Liver (tissue), 9 donors: ENCODE measurements around the gene SERP2. TPM values are rescaled to one million over a fixed set of nuclear protein-coding genes. Genes with fewer than 3 reads are reported as not detected.

Experiments
- DNase-seq: peaks from one replicate; pipeline ENCODE4 v3.0.0-alpha.2; 2017; ENCODE audit warnings: low spot score
- H3K27ac ChIP-seq, 2 donors: one replicate each; pipeline ENCODE4 v1.7.0; 2013; ENCODE audit warnings: inconsistent platforms in 2 of 2, low read length in 2 of 2, control low read depth in 1 of 2, low read depth in 1 of 2, mild to moderate bottlenecking in 1 of 2
- H3K27me3 ChIP-seq, 4 donors: one replicate each; pipeline versions ENCODE4 v1.6.1 to v1.7.0; 2013; ENCODE audit warnings: low read length in 3 of 4, inconsistent platforms in 1 of 4, mild to moderate bottlenecking in 1 of 4, moderate library complexity in 1 of 4; ENCODE audit not compliant: control insufficient read depth in 4 of 4, insufficient read depth in 4 of 4
- H3K36me3 ChIP-seq, 4 donors: one replicate each; pipeline versions ENCODE4 v1.6.1 to v1.7.0; 2013; ENCODE audit warnings: low read length in 3 of 4, mild to moderate bottlenecking in 3 of 4, low read depth in 1 of 4, moderate library complexity in 1 of 4; ENCODE audit not compliant: control insufficient read depth in 4 of 4, insufficient read depth in 3 of 4
- H3K4me1 ChIP-seq, 4 donors: one replicate each; pipeline versions ENCODE4 v1.6.1 to v1.7.0; 2013; ENCODE audit warnings: low read length in 3 of 4, mild to moderate bottlenecking in 3 of 4, moderate library complexity in 1 of 4; ENCODE audit not compliant: control insufficient read depth in 4 of 4, insufficient read depth in 4 of 4
- H3K4me3 ChIP-seq, 3 donors: one replicate each; pipeline versions ENCODE4 v1.6.1 to v1.7.0; 2013; ENCODE audit warnings: low read length in 3 of 3, control low read depth in 1 of 3, low read depth in 1 of 3, mild to moderate bottlenecking in 1 of 3
- H3K9ac ChIP-seq, 2 donors: one replicate each; pipeline ENCODE4 v1.7.0; 2013; ENCODE audit warnings: low read length in 2 of 2, mild to moderate bottlenecking in 2 of 2, moderate library complexity in 2 of 2, control low read depth in 1 of 2, low read depth in 1 of 2
- H3K9me3 ChIP-seq, 4 donors: one replicate each; pipeline versions ENCODE4 v1.6.1 to v1.7.0; 2013; ENCODE audit warnings: low read length in 3 of 4; ENCODE audit not compliant: control insufficient read depth in 4 of 4
- EGR1 ChIP-seq, 2 donors: IDR thresholded peaks; 2 replicates each; pipeline ENCODE4 v1.6.1; 2016 to 2018; ENCODE audit warnings: antibody characterized with exemption in 2 of 2, low read depth in 2 of 2
- FOXA1 ChIP-seq: IDR thresholded peaks from 2 replicates; pipeline ENCODE4 v1.6.1; 2016; ENCODE audit warnings: antibody characterized with exemption
- FOXA2 ChIP-seq: IDR thresholded peaks from 2 replicates; pipeline ENCODE4 v1.6.1; 2016; ENCODE audit warnings: antibody characterized with exemption
- GABPA ChIP-seq, 2 donors: IDR thresholded peaks in 1 of 2; conservative IDR thresholded peaks in 1 of 2; 2 replicates each; pipeline ENCODE4 v1.6.1; 2016; ENCODE audit warnings: antibody characterized with exemption in 2 of 2, mild to moderate bottlenecking in 1 of 2, moderate library complexity in 1 of 2
- HNF4G ChIP-seq: IDR thresholded peaks from 2 replicates; pipeline ENCODE4 v1.6.1; 2016; ENCODE audit warnings: antibody characterized with exemption
- JUND ChIP-seq, 2 donors: IDR thresholded peaks; 2 replicates each; pipeline ENCODE4 v1.6.1; 2016; ENCODE audit warnings: antibody characterized with exemption in 2 of 2
- NR2F2 ChIP-seq: IDR thresholded peaks from 2 replicates; pipeline ENCODE4 v1.6.1; 2016; ENCODE audit warnings: antibody characterized with exemption
- RXRA ChIP-seq, 2 donors: IDR thresholded peaks; 2 replicates each; pipeline ENCODE4 v1.6.1; 2017 to 2018; ENCODE audit warnings: antibody characterized with exemption in 2 of 2, mild to moderate bottlenecking in 1 of 2
- SP1 ChIP-seq: IDR thresholded peaks from 2 replicates; pipeline ENCODE4 v1.6.1; 2018; ENCODE audit warnings: antibody characterized with exemption, mild to moderate bottlenecking
- TAF1 ChIP-seq: conservative IDR thresholded peaks from 2 replicates; pipeline ENCODE4 v1.6.1; 2016; ENCODE audit warnings: antibody characterized with exemption, mild to moderate bottlenecking
- YY1 ChIP-seq: IDR thresholded peaks from 2 replicates; pipeline ENCODE4 v1.6.1; 2016; ENCODE audit warnings: antibody characterized with exemption, mild to moderate bottlenecking
- WGBS: extraction: QIAGEN DNeasy Blood & Tissue Kit; methylation state at CpG from one replicate; pipeline ENCODE4 v1.1.7; 2013; 5-methylcytosine and 5-hydroxymethylcytosine counted together
- polyA plus RNA-seq, 2 donors: library from polyadenylated mRNA; stranded (reverse) in 1 of 2; unstranded in 1 of 2; fragments of 200-250 nt in 1 of 2; fragments of >200 nt in 1 of 2; fragmentation: Nextera tagmentation in 1 of 2; extraction: Ambion mirVana in 1 of 2; gene quantifications; one replicate each; pipeline versions ENCODE4 v1.2.1 to v1.2.3, GENCODE V29; 2013 to 2015
- total RNA-seq, 2 donors: library from RNA; depleted of rRNA; stranded (reverse); fragments of >200 nt; gene quantifications; one replicate each; pipeline ENCODE4 v1.2.3, GENCODE V29; 2014
- TF ChIP-seq, protein P1 (sequence below): IDR thresholded peaks from 2 replicates; pipeline ENCODE4 v1.6.1; 2016; ENCODE audit warnings: antibody characterized with exemption
- TF ChIP-seq, protein P2 (sequence below): IDR thresholded peaks from 2 replicates; pipeline ENCODE4 v1.6.1; 2016; ENCODE audit warnings: antibody characterized with exemption
- TF ChIP-seq, protein P3 (sequence below): fragments of 150-350 bp; IDR thresholded peaks from 2 replicates; pipeline ENCODE4 v1.5.1; 2017; ENCODE audit warnings: improper control_type of control experiment, low read depth, low read length; ENCODE audit not compliant: missing input control
- TF ChIP-seq, protein P4 (sequence below): IDR thresholded peaks from 2 replicates; pipeline ENCODE4 v1.6.1; 2016; ENCODE audit warnings: antibody characterized with exemption, mild to moderate bottlenecking
- TF ChIP-seq, protein P5 (sequence below): IDR thresholded peaks from 2 replicates; pipeline ENCODE4 v1.6.1; 2016; ENCODE audit warnings: antibody characterized with exemption
- donor health status: healthy.
- donor health status: healthy.
- donor health status: healthy.
- donor health status: healthy.
- donor health status: healthy.

SERP2 gene
- total and polyA plus RNA-seq, 4 donors, result 2.0 to 4.6 (median 3.6) TPM

DNA sequence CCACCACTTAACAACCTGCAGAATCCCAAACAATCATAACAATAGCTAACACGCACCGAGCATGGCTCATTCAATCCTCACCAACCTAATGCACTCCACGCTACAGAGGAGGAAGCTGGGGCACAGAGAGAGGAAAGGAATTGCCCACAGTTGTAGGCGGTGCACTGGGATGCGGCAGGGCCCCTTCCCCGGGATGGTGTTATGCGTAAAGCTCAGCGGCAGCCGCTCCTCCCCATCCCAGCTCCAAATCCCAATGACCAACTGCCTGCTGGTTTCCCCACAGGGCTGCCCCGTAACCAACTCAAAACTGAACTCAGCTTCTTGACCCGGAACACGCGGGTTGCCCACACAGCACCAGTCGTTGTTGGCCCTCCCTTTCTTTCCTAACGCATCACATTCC lies 42.2 kb downstream of the SERP2 start:
- DNase-seq, result no peak
- Histone ChIP-seq H3K4me3 (no peak overlapping the region), H3K27me3 (no peaks in the 10 kb centered on the region), H3K4me1 (no peaks in the 10 kb centered on the region), H3K36me3 (no peaks in the 10 kb centered on the region), H3K9ac (no peak overlapping the region), H3K27ac (no peak overlapping the region), H3K9me3 (no peaks in the 10 kb centered on the region)
- 89% methylated on average over 15 of the region's 15 CpGs for WGBS
- TF ChIP-seq, protein P1, sequence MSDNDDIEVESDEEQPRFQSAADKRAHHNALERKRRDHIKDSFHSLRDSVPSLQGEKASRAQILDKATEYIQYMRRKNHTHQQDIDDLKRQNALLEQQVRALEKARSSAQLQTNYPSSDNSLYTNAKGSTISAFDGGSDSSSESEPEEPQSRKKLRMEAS, result no peak
- TF ChIP-seq RXRA (IDR thresholded peaks at IDR 0.05) (no peak), SP1 (no peak), NR2F2 (no peak), YY1 (no peak), TAF1 (no peak), FOXA2 (no peak), EGR1 (IDR thresholded peaks at IDR 0.05; ENCODE audit: low read depth in 2 of 2) (no peak), GABPA (IDR thresholded peaks at IDR 0.05 in 1 of 2, conservative IDR thresholded peaks at IDR 0.05 in 1 of 2) (no peak), HNF4G (no peak), FOXA1 (no peak), JUND (IDR thresholded peaks at IDR 0.05) (no peak)
- TF ChIP-seq, protein P2, sequence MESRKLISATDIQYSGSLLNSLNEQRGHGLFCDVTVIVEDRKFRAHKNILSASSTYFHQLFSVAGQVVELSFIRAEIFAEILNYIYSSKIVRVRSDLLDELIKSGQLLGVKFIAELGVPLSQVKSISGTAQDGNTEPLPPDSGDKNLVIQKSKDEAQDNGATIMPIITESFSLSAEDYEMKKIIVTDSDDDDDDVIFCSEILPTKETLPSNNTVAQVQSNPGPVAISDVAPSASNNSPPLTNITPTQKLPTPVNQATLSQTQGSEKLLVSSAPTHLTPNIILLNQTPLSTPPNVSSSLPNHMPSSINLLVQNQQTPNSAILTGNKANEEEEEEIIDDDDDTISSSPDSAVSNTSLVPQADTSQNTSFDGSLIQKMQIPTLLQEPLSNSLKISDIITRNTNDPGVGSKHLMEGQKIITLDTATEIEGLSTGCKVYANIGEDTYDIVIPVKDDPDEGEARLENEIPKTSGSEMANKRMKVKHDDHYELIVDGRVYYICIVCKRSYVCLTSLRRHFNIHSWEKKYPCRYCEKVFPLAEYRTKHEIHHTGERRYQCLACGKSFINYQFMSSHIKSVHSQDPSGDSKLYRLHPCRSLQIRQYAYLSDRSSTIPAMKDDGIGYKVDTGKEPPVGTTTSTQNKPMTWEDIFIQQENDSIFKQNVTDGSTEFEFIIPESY, result no peak
- TF ChIP-seq, protein P3, sequence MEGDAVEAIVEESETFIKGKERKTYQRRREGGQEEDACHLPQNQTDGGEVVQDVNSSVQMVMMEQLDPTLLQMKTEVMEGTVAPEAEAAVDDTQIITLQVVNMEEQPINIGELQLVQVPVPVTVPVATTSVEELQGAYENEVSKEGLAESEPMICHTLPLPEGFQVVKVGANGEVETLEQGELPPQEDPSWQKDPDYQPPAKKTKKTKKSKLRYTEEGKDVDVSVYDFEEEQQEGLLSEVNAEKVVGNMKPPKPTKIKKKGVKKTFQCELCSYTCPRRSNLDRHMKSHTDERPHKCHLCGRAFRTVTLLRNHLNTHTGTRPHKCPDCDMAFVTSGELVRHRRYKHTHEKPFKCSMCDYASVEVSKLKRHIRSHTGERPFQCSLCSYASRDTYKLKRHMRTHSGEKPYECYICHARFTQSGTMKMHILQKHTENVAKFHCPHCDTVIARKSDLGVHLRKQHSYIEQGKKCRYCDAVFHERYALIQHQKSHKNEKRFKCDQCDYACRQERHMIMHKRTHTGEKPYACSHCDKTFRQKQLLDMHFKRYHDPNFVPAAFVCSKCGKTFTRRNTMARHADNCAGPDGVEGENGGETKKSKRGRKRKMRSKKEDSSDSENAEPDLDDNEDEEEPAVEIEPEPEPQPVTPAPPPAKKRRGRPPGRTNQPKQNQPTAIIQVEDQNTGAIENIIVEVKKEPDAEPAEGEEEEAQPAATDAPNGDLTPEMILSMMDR, result no peak
- TF ChIP-seq, protein P4, sequence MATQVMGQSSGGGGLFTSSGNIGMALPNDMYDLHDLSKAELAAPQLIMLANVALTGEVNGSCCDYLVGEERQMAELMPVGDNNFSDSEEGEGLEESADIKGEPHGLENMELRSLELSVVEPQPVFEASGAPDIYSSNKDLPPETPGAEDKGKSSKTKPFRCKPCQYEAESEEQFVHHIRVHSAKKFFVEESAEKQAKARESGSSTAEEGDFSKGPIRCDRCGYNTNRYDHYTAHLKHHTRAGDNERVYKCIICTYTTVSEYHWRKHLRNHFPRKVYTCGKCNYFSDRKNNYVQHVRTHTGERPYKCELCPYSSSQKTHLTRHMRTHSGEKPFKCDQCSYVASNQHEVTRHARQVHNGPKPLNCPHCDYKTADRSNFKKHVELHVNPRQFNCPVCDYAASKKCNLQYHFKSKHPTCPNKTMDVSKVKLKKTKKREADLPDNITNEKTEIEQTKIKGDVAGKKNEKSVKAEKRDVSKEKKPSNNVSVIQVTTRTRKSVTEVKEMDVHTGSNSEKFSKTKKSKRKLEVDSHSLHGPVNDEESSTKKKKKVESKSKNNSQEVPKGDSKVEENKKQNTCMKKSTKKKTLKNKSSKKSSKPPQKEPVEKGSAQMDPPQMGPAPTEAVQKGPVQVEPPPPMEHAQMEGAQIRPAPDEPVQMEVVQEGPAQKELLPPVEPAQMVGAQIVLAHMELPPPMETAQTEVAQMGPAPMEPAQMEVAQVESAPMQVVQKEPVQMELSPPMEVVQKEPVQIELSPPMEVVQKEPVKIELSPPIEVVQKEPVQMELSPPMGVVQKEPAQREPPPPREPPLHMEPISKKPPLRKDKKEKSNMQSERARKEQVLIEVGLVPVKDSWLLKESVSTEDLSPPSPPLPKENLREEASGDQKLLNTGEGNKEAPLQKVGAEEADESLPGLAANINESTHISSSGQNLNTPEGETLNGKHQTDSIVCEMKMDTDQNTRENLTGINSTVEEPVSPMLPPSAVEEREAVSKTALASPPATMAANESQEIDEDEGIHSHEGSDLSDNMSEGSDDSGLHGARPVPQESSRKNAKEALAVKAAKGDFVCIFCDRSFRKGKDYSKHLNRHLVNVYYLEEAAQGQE, result no peak
- TF ChIP-seq, protein P5, sequence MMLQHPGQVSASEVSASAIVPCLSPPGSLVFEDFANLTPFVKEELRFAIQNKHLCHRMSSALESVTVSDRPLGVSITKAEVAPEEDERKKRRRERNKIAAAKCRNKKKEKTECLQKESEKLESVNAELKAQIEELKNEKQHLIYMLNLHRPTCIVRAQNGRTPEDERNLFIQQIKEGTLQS, result no peak

DNA sequence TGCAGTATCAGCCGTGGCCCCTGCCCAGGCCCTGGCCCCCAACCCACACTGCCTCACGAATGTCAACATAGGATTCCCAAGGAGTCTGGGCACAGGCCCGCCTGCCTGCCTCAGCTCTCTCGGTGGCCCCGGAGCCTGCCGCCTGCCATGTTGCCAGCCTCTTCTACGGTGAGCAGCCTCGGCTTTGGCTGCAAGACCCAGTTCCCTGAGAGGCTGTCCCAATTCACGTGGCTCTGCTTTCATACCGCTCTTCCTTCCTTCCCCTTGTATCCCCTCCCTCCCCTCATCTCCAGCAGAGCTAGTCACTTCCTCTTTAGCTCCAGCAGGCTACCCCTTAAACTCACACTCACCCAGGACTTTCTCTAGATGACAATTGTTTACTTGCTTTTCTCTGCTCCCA lies 42.7 kb downstream of the SERP2 start:
- H3K9ac ChIP-seq, result no peak overlapping the region
- no peaks in the 10 kb centered on the region for H3K4me1 ChIP-seq
- H3K4me3 ChIP-seq, result no peak overlapping the region
- H3K36me3 ChIP-seq, result no peaks in the 10 kb centered on the region
- DNase-seq, result no peak
- no peaks in the 10 kb centered on the region for H3K9me3 ChIP-seq
- no peak overlapping the region for H3K27ac ChIP-seq
- TF ChIP-seq, protein P4, result no peak
- TF ChIP-seq EGR1 (IDR thresholded peaks at IDR 0.05; ENCODE audit: low read depth in 2 of 2) (no peak), SP1 (no peak), FOXA1 (no peak), FOXA2 (no peak), NR2F2 (no peak)
- TF ChIP-seq, protein P5, result no peak
- H3K27me3 ChIP-seq, result no peaks in the 10 kb centered on the region
- WGBS, result 84% methylated on average over 10 of the region's 10 CpGs
